HG03175 (cell line): ENCODE measurements around the gene MBLAC1.
"Not testable (repeated sequence)": the region's sequence is repeated elsewhere in the genome, so short reads cannot be mapped to it uniquely, and the experiment has no call there.

Experiments
- ATAC-seq: cut with Tn5 transposase; IDR thresholded peaks from one replicate; pipeline ENCODE4 v1.9.1; 2021; ENCODE audit warnings: mild to moderate bottlenecking, moderate library complexity; ENCODE audit not compliant: unreplicated experiment

The MBLAC1 gene

DNA sequence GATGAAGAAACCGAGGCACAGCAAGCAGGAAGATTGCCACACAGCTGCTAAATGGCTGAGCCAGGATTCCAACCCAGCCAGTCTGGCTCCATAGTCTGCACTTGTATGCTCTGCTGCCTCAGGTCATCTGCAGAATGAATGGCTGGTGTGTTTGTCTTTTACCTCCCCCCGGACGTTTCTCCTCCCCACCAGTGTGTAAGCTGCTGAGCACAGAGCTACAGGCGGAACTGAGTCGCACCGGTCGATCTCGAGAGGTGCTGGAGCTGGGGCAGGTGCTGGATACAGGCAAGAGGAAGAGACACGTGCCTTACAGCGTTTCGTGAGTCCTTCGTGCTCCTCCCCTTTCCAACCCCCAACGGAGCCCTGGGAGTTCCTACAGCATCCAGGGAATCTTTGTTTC, 4.7 kb upstream of the MBLAC1 start:
- no peak for ATAC-seq

DNA sequence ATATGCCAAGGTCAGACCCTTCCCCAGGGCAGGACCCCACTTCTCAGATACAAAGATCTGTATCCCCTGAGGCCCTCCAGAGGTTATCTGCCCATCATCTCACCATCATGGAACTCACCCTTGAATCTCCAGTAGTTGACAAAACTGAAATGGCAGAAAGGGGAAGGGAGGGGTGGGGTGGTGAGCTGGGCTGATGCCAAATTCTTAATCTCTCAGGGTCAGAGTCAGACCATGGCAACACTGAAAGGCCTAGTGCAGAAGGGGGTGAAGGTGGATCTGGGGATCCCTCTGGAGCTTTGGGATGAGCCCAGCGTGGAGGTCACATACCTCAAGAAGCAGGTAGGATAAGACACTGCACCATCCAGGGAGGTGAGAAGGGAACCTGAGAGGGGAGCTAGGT, 4.2 kb upstream of the MBLAC1 start:
- ATAC-seq, result no peak

DNA sequence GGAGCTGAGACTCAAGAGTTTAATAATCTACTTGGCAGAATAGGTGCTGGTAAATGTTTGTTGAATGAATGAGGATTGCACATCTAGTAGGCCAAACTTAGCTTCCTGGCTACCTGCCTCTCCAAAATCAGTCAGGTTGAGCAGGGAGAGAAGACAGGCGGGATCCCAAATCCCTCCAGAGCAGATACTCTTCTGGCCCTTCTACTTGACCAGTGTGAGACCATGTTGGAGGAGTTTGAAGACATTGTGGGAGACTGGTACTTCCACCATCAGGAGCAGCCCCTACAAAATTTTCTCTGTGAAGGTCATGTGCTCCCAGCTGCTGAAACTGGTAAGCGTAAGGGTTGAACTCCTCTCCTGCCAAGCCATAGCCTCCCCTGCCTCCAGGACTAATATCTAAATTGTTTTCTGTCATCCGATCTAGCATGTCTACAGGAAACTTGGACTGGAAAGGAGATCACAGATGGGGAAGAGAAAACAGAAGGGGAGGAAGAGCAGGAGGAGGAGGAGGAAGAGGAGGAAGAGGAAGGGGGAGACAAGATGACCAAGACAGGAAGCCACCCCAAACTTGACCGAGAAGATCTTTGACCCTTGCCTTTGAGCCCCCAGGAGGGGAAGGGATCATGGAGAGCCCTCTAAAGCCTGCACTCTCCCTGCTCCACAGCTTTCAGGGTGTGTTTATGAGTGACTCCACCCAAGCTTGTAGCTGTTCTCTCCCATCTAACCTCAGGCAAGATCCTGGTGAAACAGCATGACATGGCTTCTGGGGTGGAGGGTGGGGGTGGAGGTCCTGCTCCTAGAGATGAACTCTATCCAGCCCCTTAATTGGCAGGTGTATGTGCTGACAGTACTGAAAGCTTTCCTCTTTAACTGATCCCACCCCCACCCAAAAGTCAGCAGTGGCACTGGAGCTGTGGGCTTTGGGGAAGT, 2.2 kb upstream of the MBLAC1 start:
- ATAC-seq, result no peak

DNA sequence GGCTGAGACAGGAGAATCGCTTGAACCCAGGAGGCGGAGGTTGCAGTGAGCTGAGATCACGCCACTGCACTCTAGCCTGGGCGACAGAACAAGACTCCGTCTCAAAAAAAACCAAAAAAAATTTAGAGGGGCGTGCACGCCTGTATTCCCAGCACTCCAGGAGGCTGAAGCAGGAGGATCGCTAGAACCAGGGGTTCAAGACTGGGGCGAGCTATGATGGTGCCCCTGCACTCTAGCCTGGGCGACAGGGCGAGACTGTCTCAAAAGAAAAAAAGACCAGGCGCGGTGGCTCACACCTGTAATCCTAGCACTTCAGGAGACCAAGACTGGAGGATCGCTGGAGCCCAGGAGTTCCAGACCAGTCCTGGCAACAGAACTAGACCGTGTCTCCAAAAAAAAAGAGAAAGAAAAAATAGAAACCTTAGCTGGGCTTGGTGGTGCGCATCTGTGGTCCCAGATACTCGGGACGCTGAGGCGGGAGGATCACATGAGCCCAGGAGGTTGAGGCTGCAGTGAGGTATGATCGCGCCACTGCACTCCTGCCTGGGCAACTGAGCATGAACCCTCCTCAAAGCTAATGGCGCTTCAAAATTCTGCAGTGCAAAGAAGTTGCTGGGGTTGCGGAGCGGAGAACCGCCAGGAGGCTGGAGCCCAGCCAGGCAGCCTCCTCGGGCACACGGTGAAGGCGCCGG, 382 bp upstream of the MBLAC1 start:
- ATAC-seq, result peak; percentile 4

DNA sequence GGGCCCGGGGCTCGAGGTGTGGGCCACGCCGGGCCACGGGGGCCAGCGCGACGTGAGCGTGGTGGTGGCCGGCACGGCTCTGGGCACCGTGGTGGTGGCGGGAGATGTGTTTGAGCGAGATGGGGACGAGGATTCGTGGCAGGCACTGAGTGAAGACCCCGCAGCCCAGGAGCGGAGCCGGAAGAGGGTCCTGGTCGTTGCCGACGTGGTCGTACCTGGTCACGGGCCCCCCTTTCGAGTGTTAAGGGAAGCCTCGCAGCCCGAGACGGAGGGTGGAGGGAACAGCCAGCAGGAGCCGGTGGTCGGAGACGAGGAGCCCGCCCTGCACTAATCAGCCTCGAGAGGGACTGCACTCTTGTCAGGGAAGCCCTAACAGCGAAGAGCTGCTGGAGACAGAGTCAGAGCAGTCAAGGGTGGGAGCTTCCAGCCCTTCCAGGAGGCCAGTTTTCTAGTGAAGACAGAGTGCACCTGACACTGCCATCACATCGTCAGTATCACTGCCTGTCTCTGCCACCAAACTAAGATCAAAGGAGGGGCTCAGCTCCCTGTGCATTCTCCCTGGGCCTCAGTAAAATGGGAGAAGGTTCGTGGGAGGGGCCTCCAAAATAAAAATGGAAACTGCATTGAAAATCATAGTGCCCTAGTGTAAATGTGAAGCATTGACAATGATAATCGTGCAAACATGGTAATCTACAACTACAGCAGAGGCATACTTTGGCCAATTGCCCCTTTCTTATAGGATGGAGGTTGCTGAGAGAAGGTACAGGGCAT, 1.3 kb downstream of the MBLAC1 start:
- ATAC-seq, result no peak

DNA sequence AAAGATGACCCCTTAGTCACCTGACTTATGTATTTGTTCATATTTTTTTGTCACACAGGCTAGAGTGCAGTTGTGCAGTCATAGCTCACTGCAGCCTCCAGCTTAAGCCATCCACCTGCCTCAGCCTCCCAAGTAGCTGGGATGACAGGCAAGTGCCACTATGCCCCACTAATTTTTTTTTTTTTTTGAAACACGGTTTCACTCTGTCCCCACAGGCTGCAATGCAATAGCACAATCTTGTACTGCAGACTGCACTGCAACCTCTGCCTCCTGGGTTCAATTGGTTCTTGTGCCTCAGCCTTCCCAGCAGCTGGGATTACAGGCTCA, 1.8 kb downstream of the MBLAC1 start:
- no peak for ATAC-seq

DNA sequence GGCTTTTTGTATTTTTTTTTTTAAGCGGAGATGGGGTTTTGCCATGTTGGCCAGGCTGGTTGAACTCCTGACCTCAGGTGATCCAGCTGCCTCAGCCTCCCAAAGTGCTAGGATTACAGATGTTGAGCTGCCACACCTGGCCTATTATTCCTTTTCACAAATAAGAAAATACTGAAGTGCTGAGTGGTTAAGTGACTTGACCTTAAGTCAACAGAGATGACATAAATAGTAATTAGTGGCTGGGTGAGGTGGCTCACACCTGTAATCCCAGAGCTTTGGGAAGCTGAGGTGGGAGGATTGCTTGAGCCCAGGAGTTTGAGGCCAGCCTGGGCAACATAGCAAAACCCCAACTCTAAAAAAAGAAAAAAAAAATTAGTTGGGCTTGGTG, 3.4 kb downstream of the MBLAC1 start:
- not testable (repeated sequence) for ATAC-seq

DNA sequence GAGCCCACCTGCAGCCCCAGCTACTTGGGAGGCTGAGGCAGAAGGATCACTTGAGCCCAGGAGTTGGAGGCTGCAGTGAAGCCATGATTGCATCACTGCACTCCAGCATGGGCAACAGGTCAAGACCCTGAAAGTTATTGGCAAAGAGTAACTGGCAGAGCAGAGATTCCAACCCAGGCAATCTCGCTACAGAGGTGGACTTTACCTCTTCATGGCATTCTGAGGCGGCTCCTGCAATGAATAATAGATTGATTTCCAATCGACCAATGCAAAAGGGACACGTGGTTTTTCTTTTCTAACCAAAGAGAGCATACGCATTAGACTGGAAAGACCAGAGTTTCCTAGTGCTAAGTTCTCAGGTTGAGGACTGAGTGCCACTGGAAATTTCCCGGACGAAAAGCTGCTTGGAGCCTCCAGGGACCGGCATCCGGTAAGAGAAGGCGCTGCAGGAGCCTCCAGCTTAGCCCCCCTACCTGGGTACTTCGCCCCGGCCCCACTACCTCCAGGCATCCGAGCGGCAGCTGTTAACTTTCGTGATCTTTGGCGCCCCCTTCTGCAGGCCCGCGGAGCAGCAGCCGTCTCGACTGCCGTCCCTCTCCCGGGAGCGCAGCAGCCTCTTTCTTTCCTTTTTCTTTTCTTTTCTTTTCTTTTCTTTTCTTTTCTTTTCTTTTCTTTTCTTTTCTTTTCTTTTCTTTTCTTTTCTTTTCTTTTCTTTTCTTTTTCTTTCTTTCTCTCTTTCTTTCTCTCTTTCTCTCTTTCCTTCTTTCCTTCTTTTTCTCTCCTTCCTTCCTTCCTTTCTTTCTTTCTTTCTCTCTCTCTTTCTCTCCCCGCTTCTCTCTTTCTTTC, 4.1 kb downstream of the MBLAC1 start:
- no peak for ATAC-seq

DNA sequence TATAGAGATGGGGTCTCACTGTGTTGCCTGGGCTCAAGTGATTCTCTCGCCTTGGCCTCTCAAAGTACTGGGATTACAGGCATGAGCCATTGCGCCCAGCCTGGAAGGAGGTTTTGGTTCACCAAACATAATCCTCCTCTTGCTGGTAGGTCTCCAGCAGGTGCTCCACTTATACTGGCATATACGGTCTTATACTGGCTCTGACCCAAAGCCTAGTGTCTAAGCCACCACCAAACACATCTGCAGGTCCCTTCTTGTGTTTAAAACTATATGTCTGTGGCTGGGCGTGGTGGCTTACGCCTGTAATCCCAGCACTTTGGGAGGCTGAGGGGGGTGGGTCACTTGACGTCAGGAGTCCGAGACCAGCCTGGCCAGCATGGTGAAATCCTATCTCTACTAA, 5.4 kb downstream of the MBLAC1 start:
- ATAC-seq, result no peak

DNA sequence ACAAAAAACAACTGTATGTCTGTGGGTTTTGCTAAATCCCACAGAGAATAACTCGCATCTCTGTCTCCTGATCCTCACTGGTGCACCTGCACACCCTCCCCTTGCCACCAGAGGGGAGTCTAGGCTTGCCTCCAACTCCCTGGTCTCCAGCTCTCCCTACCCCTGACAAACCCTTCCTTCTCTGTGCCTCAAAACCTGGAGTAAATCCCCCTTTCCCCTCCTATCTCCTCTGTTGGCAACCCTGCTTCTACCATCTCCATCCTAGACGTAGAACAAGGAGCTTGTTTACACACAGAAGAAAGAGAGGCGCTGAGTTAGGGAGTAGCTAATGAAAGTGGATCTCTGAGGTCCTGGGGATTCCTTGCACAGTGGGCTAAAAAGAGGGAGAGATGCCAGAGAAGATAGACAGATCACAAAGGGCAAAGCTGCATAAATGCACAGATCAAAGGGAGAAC, 6.0 kb downstream of the MBLAC1 start:
- peak; percentile 73 for ATAC-seq

DNA sequence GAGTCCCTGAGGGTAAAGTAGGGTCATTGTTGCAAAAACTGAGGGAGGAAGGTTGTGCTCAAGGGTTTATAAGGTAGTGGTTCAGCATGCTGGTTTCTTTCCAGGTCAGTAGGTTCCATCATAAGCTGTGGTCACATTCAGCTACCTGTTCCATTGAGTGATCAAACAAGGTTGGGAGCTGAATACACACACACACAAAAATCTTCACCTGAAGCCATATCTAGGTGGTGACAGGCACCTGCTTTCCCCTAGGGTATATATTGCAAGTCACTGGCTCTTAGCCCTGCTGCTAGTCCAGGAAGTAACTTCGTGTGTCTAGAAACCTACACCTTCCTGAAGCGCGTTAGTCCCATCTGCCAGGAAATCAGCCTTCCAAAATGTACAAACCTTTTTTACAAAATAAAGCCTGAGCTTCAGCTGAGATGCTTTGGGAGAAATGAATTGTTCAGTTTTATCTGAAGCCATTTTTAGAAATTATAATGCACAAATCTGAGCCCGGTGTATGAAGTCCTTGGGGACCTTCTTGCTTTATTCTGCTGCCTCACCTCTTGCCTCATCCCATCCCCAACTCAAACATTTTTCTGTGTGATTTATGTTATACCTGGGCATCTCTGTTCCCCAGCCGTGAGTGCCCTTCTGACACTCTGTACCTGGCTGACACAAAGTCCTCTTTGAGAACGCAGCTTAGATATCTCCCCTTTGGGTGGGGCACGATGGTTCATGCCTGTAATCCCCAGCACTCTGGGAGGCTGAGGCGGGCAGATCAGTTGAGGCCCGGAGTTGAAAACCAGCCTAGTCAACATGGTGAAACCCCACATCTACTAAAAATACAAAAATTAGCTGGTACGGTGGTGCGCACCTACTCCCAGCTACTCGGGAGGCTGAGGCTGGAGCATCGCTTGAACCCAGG, 11.3 kb downstream of the MBLAC1 start:
- ATAC-seq, result no peak

DNA sequence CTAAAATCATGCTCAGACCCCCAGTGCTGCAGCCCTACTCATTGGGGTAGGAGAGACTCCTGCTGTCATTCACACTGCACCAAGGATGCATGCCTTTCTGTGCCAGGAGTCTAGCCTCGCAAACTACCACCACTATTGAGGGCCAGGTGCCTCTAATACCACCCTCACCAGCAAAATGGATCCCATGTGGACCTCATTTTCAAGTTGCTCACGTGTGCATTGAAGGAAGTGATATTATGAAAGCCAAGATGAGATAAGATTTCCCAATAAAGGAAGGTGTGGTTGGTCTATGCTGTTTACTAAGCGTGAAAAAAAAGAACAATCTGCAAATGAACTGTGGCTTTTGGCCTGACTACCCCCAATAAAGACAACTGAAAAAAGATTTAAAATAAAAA, 14.8 kb downstream of the MBLAC1 start:
- ATAC-seq, result no peak

DNA sequence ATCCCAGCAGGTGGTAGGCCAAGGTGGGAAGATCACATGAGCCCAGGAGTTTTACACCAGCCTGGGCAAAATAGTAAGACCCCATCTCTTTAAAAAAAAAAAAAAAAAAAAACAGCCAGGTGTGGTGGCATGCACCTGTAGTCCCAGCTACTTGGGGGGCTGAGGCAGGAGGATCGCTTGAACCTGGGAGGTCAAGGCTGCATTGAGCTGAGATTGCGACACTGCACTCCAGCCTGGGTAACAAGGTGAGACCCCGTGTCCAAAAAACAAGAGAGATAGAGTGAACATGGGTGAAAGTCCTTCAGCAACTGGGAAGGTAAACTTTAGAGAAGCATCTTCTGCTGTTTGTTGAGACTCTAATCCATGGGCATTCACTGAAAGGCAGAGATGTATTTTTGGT, 15.7 kb downstream of the MBLAC1 start:
- no peak for ATAC-seq

DNA sequence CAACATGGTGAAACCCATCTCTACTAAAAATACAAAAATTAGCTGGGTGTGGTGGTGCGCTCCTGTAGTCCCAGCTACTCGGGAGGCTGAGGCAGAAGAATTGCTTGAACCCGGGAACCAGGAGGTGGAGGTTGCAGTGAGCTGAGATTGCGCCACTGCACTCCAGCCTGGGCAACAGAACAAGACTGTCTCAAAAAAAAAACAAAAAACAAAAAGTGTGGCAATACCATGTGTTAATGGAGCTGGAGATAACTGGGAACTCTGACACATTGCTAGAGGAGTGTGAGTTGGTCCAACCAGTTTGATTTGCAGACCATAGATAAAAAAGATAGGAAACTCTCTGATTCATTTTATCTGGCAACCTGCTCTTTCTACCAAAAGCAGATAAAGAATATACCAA, 19.6 kb downstream of the MBLAC1 start:
- not testable (repeated sequence) for ATAC-seq

DNA sequence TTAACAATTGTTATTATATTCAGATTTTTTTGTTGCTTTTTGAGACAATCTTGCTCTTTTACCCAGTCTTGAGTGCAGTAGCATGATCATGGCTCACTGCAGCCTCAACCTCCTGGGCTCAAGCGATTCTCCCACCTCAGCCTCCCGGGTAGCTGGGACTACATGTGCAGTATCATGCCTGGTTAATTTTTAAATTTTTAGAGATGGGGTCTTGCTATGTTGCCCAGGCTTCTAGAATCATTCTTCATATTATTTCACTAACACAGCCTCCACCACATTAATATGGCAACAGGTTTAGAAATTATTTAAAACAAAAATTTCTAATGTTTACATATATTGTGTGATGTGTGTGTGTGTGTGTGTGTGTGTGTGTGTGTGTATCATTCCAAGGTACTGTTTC, 20.5 kb downstream of the MBLAC1 start:
- no peak for ATAC-seq

DNA sequence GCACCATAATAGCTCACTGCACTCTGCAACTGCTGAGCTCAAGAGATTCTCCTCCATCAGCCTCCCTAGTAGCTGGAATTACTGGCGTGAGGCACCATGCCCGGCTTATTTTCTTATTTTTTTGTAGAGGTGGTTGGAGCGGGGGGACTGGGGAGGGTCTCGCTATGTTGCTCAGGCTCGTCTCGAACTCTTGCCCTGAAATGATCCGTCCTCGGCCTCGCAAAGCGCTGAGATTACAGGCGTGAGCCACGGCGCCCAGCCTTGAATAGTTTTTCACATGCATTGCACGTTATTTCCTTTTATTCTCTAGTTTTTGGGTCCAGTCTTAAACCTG, 21.4 kb downstream of the MBLAC1 start:
- ATAC-seq, result no peak

DNA sequence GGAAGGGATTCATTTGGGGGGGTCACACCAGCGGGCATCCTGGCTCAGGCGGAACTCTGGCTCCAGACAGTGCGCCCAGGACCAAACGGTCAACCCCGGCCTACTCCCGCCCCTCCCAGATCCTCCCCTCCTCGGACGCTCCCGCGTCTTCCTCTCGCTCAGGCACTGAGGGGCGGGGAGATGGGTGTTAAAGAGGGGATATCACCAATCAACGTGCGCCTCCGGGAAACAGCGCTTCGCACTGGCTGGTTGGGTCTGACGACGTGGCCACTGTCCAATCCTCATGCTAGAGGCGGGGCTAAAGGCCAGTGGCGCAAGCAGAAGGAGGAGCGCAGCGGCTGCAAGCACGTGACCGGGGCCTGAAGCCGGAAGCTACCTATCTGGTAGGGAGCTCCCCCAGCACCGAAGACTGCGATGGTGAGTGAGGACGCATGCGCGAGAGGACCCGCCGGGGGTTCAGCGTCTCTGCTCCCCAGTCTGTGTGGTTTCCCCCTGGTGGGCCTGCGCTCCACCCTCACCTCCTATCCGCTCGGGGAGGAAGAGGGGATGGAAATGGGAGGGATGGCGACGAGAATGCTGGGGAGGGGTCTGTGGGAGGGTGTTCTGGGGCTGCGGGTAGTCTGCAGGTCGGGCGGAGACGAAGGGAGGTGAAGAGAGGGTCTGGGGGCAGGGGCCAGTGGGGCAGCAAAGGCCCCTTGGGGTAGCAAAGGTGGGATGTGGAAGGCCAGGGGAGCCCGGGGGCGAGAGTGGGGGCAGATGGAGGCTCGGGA, 22.0 kb downstream of the MBLAC1 start, which contains the start of gene LAMTOR4:
Gene LAMTOR4 (plus strand): TSS at position 360 of the 770 bp plus-strand sequence. CDS start 55 bp downstream, at position 415.
- ATAC-seq, result peak; percentile 99

DNA sequence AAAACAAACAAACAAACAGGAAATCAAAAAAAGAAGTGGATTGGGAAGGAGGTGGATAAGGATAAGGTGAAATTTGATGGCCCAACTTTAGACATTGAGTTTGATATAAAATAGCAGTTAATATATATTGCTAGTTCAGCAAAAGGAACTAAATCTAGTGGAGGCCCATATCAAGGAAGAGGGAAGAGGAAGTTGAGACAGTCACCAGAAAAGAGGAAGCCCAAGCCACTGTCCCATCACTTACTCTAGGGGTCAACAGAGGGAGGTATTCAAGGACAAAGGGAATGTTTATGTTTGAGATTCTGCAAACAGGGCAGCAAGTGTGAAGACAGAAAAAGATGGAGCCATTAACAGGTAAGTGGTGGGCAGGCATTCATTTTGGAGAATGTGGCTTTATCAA, 25.6 kb downstream of the MBLAC1 start:
- ATAC-seq, result no peak
